HCT116 (cell line): ENCODE results near the gene FBXO21. TPM values are rescaled to one million over a fixed set of nuclear protein-coding genes. Genes with fewer than 3 reads are reported as not detected.

Experiments used
- ATAC-seq: fragments of 200-7000 bp; cut with Tn5 transposase; 2 replicates; pipeline ENCODE4 v1.9.1; 2020; ENCODE audit warnings: mild to moderate bottlenecking, moderate library complexity
- BruUV-seq: library from RNA; stranded (reverse); fragments of 400-500 nt; replicated peaks from 2 replicates; lab custom pipeline; 2021; lab: Mats Ljungman, UMichigan
- CTCF ChIA-PET: fragments of 300-600 bp; sonication (Branson Sonifier 250); formaldehyde crosslinking; loops from one replicate; lab custom pipeline; 2021; ENCODE audit warnings: antibody characterized with exemption; lab: Charles Lee
- POLR2A ChIA-PET: fragments of 300-600, 350-600 bp; sonication (Branson Sonifier 250); formaldehyde crosslinking; loops from one replicate; lab custom pipeline; 2021; ENCODE audit warnings: antibody characterized with exemption; lab: Charles Lee
- RAD21 ChIA-PET, 2 experiments: fragments of 300-600 bp; sonication (Branson Sonifier 250); formaldehyde crosslinking; loops; one replicate each; lab custom pipeline; 2023; ENCODE audit warnings: low total read pairs in 2 of 2; ENCODE audit not compliant: uncharacterized antibody in 2 of 2, unreplicated experiment in 2 of 2, low non-redundant PET in 1 of 2; lab: Charles Lee
- DNase-seq: peaks from one replicate; pipeline ENCODE4 v3.0.0-alpha.2; 2010; ENCODE audit warnings: low read depth, low spot score
- H2AFZ ChIP-seq: fragments of 200-600 bp; shearing (Covaris generic), sonication (generic); 2 replicates; pipeline ENCODE4 v1.6.1; 2017; ENCODE audit warnings: low read depth, mixed run types, mixed read lengths, antibody characterized with exemption, low read length; ENCODE audit not compliant: poor library complexity, severe bottlenecking
- H3K27ac ChIP-seq: 2 replicates; pipeline ENCODE4 v1.5.1; 2012; ENCODE audit warnings: low read depth, low read length
- H3K27me3 ChIP-seq: fragments of 200-600 bp; sonication (generic); 2 replicates; pipeline ENCODE4 v1.6.1; 2016; ENCODE audit warnings: mixed run types, low read length, mixed read lengths; ENCODE audit not compliant: insufficient read depth
- H3K36me3 ChIP-seq, 2 experiments: fragments of 200-500 bp in 1 of 2; fragments of 200-600 bp in 1 of 2; sonication (Bioruptor generic) in 1 of 2; sonication (generic) in 1 of 2; 2 replicates each; pipeline versions ENCODE4 v1.5.1 to v1.6.1; 2014 to 2016; ENCODE audit warnings: low read length in 2 of 2, inconsistent platforms in 1 of 2, mixed read lengths in 1 of 2, mixed run types in 1 of 2; ENCODE audit not compliant: insufficient read depth in 2 of 2, control insufficient read depth in 1 of 2
- H3K4me1 ChIP-seq, 2 experiments: fragments of 200-600 bp in 1 of 2; sonication (generic) in 1 of 2; 2 replicates each; pipeline versions ENCODE4 v1.5.1 to v1.6.1; 2012 to 2017; ENCODE audit warnings: low read length in 2 of 2, inconsistent platforms in 1 of 2, mild to moderate bottlenecking in 1 of 2, mixed read lengths in 1 of 2, mixed run types in 1 of 2, moderate library complexity in 1 of 2; ENCODE audit not compliant: insufficient read depth in 2 of 2, control insufficient read depth in 1 of 2
- H3K4me2 ChIP-seq: fragments of 200-600 bp; sonication (generic); 2 replicates; pipeline ENCODE4 v1.6.1; 2017; ENCODE audit warnings: mixed run types, low read length, mixed read lengths
- H3K4me3 ChIP-seq, 2 experiments: fragments of 200-600 bp in 1 of 2; sonication (generic) in 1 of 2; replicated peaks in 1 of 2; 2 replicates each; pipeline ENCODE4 v1.5.1; 2011 to 2016; ENCODE audit warnings: low read length in 2 of 2, control low read depth in 1 of 2, low read depth in 1 of 2, mild to moderate bottlenecking in 1 of 2, mixed read lengths in 1 of 2, mixed run types in 1 of 2
- H3K79me2 ChIP-seq: fragments of 200-600 bp; sonication (generic); 2 replicates; pipeline ENCODE4 v1.6.1; 2017; ENCODE audit warnings: mild to moderate bottlenecking, mixed run types, low read length, moderate library complexity, mixed read lengths; ENCODE audit not compliant: insufficient read depth
- H3K9ac ChIP-seq: fragments of 200-600 bp; sonication (generic); 2 replicates; pipeline ENCODE4 v1.6.1; 2016; ENCODE audit warnings: low read length, mixed read lengths
- H3K9me2 ChIP-seq: fragments of 200-600 bp; sonication (generic), shearing (Covaris generic); 2 replicates; pipeline ENCODE4 v1.6.1; 2017; ENCODE audit warnings: mixed run types, mild to moderate bottlenecking, moderate library complexity; ENCODE audit not compliant: insufficient read depth
- H3K9me3 ChIP-seq, 2 experiments: fragments of 200-500 bp in 1 of 2; fragments of 200-600 bp in 1 of 2; sonication (Bioruptor generic) in 1 of 2; sonication (generic) in 1 of 2; 2 replicates each; pipeline ENCODE4 v1.6.1; 2014 to 2017; ENCODE audit warnings: low read length in 2 of 2, mixed read lengths in 2 of 2, inconsistent platforms in 1 of 2, low read depth in 1 of 2, mild to moderate bottlenecking in 1 of 2, mixed run types in 1 of 2, moderate library complexity in 1 of 2; ENCODE audit not compliant: control insufficient read depth in 1 of 2, insufficient read depth in 1 of 2
- H4K20me1 ChIP-seq: fragments of 200-600 bp; sonication (generic), shearing (Covaris generic); 2 replicates; pipeline ENCODE4 v1.6.1; 2017; ENCODE audit warnings: mixed run types, mild to moderate bottlenecking, moderate library complexity; ENCODE audit not compliant: insufficient read depth
- CBX3 ChIP-seq: IDR thresholded peaks from 2 replicates; pipeline ENCODE4 v1.6.1; 2012; ENCODE audit warnings: low read depth
- EGR1 ChIP-seq: IDR thresholded peaks from 2 replicates; pipeline ENCODE4 v1.6.1; 2012; ENCODE audit warnings: low read depth
- EZH2 ChIP-seq: fragments of 200-600 bp; sonication (generic); IDR thresholded peaks from 2 replicates; pipeline ENCODE4 v1.6.1; 2017; ENCODE audit warnings: antibody characterized with exemption, mixed run types
- EZH2phosphoT487 ChIP-seq: fragments of 200-600 bp; IDR thresholded peaks from 2 replicates; pipeline ENCODE4 v1.6.1; 2018; ENCODE audit warnings: antibody characterized with exemption, borderline replicate concordance
- POLR2A ChIP-seq: IDR thresholded peaks from 2 replicates; pipeline ENCODE4 v1.7.0; 2011; ENCODE audit warnings: borderline replicate concordance; ENCODE audit not compliant: insufficient read depth, insufficient read length; ENCODE audit errors: extremely low read depth
- POLR2AphosphoS5 ChIP-seq: IDR thresholded peaks from 2 replicates; pipeline ENCODE4 v1.6.1; 2011; ENCODE audit warnings: mild to moderate bottlenecking, low read depth, low read length, moderate library complexity
- RAD21 ChIP-seq: IDR thresholded peaks from 2 replicates; pipeline ENCODE4 v1.6.1; 2012; ENCODE audit warnings: low read depth, mild to moderate bottlenecking
- SIN3A ChIP-seq: IDR thresholded peaks from 2 replicates; pipeline ENCODE4 v1.6.1; 2012; ENCODE audit warnings: low read depth
- SP1 ChIP-seq: IDR thresholded peaks from 2 replicates; pipeline ENCODE4 v1.6.1; 2012; ENCODE audit warnings: low read depth
- SRF ChIP-seq: IDR thresholded peaks from 2 replicates; pipeline ENCODE4 v1.6.1; 2012; ENCODE audit warnings: low read depth
- TCF7L2 ChIP-seq: IDR thresholded peaks from 2 replicates; pipeline ENCODE4 v1.7.0; 2011; ENCODE audit warnings: borderline replicate concordance, inconsistent platforms; ENCODE audit not compliant: insufficient read depth, insufficient read length; ENCODE audit errors: extremely low read depth
- ZFX ChIP-seq: fragments of 450-650 bp; IDR thresholded peaks from 2 replicates; pipeline ENCODE4 v1.6.1; 2017
- ZNF274 ChIP-seq: fragments of 200-500 bp; sonication (Bioruptor generic); IDR thresholded peaks from 2 replicates; pipeline ENCODE4 v1.6.1; 2014; ENCODE audit warnings: mild to moderate bottlenecking, low read depth, low read length, inconsistent platforms
- intact Hi-C: fragments of 100-400 bp; cut with micrococcal nuclease; formaldehyde crosslinking; loops from 2 replicates; pipeline ENCODE4 v1.10.0; 2022
- total RNA-seq: library from RNA; stranded (reverse); gene quantifications from one replicate; pipeline ENCODE4 v1.2.1, GENCODE V29; 2021; ENCODE audit not compliant: unreplicated experiment
- TF ChIP-seq, protein P1 (sequence below): IDR thresholded peaks from 2 replicates; pipeline ENCODE4 v1.6.1; 2012
- TF ChIP-seq, protein P2 (sequence below), 3 experiments: fragments of 200-600 bp in 1 of 3; sonication (generic) in 1 of 3; IDR thresholded peaks in 2 of 3; conservative IDR thresholded peaks in 1 of 3; 2 replicates each; pipeline ENCODE4 v1.5.1; 2012 to 2017; ENCODE audit warnings: low read depth in 2 of 3, low read length in 2 of 3, antibody characterized with exemption in 1 of 3, borderline replicate concordance in 1 of 3, control low read depth in 1 of 3, mild to moderate bottlenecking in 1 of 3, mixed read lengths in 1 of 3, mixed run types in 1 of 3, moderate library complexity in 1 of 3; ENCODE audit not compliant: insufficient read depth in 1 of 3
- TF ChIP-seq, protein P3 (sequence below): IDR thresholded peaks from 2 replicates; pipeline ENCODE4 v1.6.1; 2011; ENCODE audit warnings: mild to moderate bottlenecking, low read length, moderate library complexity; ENCODE audit not compliant: insufficient replicate concordance; ENCODE audit errors: extremely low read depth
- TF ChIP-seq, protein P4 (sequence below): IDR thresholded peaks from 2 replicates; pipeline ENCODE4 v1.6.1; 2012
- TF ChIP-seq, protein P5 (sequence below): IDR thresholded peaks from 2 replicates; pipeline ENCODE4 v1.6.1; 2012; ENCODE audit warnings: low read depth

The FBXO21 gene
- total RNA-seq, 1 experiment from 2014 or later, result 45.5 TPM

DNA sequence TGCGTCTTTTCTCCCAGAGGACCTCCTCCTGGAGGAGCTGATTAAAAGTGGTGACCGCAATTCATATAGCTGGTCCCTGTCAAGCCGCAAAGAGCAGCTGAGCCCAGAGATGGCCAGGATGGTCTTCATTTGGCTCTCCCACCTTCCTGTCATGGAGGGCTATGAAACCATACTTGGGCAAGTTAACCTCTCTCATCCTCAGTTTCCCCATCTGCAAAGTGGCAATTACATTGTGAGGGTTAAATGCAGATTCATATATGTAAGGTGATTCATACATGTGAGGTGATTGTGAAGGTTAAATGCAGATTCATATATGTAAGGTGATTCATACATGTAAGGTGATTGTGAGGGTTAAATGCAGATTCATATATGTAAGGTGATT is 87.5 kb downstream of the FBXO21 start:
- Histone ChIP-seq H3K9me3 (no peaks in the 10 kb centered on the region), H3K27me3 (peaks cover 78% of the 10 kb centered on the region), H3K4me3 (no peak overlapping the region), H3K79me2 (no peaks in the 10 kb centered on the region), H3K36me3 (no peaks in the 10 kb centered on the region), H4K20me1 (no peaks in the 10 kb centered on the region), H2AFZ (no peak overlapping the region), H3K4me1 (peaks cover 13 to 34% of the 10 kb centered on the region in 2 experiments; a peak in 3 of 4 replicates), H3K9ac (no peak overlapping the region), H3K27ac (no peak overlapping the region), H3K4me2 (no peak overlapping the region), H3K9me2 (no peaks in the 10 kb centered on the region)
- no TSS peak for BruUV-seq
- POLR2A ChIA-PET, result no interaction called here
- intact Hi-C loops, result no loop called here
- DNase-seq, result no peak
- no peak for ATAC-seq
- RAD21 ChIA-PET, result no interaction called here
- CTCF ChIA-PET, result interaction anchor here (1.4 kb wide), 1 partner anchor 9 kb away, joined by 5 read pairs; no protein-coding TSS in a partner anchor
- TF ChIP-seq, protein P1, sequence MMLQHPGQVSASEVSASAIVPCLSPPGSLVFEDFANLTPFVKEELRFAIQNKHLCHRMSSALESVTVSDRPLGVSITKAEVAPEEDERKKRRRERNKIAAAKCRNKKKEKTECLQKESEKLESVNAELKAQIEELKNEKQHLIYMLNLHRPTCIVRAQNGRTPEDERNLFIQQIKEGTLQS, result no peak
- TF ChIP-seq CBX3 (no peak), RAD21 (no peak), SP1 (no peak), TCF7L2 (no peak), ZFX (no peak), ZNF274 (no peak), EGR1 (no peak), EZH2 (no peak), POLR2AphosphoS5 (no peak), POLR2A (no peak), SRF (no peak), EZH2phosphoT487 (no peak), SIN3A (no peak)
- TF ChIP-seq, protein P2, sequence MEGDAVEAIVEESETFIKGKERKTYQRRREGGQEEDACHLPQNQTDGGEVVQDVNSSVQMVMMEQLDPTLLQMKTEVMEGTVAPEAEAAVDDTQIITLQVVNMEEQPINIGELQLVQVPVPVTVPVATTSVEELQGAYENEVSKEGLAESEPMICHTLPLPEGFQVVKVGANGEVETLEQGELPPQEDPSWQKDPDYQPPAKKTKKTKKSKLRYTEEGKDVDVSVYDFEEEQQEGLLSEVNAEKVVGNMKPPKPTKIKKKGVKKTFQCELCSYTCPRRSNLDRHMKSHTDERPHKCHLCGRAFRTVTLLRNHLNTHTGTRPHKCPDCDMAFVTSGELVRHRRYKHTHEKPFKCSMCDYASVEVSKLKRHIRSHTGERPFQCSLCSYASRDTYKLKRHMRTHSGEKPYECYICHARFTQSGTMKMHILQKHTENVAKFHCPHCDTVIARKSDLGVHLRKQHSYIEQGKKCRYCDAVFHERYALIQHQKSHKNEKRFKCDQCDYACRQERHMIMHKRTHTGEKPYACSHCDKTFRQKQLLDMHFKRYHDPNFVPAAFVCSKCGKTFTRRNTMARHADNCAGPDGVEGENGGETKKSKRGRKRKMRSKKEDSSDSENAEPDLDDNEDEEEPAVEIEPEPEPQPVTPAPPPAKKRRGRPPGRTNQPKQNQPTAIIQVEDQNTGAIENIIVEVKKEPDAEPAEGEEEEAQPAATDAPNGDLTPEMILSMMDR (IDR thresholded peaks at IDR 0.05 in 2 of 3, conservative IDR thresholded peaks at IDR 0.05 in 1 of 3; ENCODE audit: borderline replicate concordance in 1 of 3, insufficient read depth in 1 of 3, low read depth in 2 of 3, low read length in 2 of 3), result no peak
- TF ChIP-seq, protein P3, sequence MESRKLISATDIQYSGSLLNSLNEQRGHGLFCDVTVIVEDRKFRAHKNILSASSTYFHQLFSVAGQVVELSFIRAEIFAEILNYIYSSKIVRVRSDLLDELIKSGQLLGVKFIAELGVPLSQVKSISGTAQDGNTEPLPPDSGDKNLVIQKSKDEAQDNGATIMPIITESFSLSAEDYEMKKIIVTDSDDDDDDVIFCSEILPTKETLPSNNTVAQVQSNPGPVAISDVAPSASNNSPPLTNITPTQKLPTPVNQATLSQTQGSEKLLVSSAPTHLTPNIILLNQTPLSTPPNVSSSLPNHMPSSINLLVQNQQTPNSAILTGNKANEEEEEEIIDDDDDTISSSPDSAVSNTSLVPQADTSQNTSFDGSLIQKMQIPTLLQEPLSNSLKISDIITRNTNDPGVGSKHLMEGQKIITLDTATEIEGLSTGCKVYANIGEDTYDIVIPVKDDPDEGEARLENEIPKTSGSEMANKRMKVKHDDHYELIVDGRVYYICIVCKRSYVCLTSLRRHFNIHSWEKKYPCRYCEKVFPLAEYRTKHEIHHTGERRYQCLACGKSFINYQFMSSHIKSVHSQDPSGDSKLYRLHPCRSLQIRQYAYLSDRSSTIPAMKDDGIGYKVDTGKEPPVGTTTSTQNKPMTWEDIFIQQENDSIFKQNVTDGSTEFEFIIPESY, result no peak
- TF ChIP-seq, protein P4, sequence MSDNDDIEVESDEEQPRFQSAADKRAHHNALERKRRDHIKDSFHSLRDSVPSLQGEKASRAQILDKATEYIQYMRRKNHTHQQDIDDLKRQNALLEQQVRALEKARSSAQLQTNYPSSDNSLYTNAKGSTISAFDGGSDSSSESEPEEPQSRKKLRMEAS, result no peak
- TF ChIP-seq, protein P5, sequence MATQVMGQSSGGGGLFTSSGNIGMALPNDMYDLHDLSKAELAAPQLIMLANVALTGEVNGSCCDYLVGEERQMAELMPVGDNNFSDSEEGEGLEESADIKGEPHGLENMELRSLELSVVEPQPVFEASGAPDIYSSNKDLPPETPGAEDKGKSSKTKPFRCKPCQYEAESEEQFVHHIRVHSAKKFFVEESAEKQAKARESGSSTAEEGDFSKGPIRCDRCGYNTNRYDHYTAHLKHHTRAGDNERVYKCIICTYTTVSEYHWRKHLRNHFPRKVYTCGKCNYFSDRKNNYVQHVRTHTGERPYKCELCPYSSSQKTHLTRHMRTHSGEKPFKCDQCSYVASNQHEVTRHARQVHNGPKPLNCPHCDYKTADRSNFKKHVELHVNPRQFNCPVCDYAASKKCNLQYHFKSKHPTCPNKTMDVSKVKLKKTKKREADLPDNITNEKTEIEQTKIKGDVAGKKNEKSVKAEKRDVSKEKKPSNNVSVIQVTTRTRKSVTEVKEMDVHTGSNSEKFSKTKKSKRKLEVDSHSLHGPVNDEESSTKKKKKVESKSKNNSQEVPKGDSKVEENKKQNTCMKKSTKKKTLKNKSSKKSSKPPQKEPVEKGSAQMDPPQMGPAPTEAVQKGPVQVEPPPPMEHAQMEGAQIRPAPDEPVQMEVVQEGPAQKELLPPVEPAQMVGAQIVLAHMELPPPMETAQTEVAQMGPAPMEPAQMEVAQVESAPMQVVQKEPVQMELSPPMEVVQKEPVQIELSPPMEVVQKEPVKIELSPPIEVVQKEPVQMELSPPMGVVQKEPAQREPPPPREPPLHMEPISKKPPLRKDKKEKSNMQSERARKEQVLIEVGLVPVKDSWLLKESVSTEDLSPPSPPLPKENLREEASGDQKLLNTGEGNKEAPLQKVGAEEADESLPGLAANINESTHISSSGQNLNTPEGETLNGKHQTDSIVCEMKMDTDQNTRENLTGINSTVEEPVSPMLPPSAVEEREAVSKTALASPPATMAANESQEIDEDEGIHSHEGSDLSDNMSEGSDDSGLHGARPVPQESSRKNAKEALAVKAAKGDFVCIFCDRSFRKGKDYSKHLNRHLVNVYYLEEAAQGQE, result no peak
